PC-3 (cell line): ENCODE results near the gene SFTPB.

Experiments used
- CTCF ChIP-seq: fragments of 300-600 bp; sonication (generic); conservative IDR thresholded peaks from 2 replicates; pipeline ENCODE4 v1.5.1; 2017; ENCODE audit warnings: antibody characterized with exemption, low read depth, mild to moderate bottlenecking, low read length
- EZH2 ChIP-seq: fragments of 300-600 bp; sonication (generic); IDR thresholded peaks from one replicate; pipeline ENCODE4 v1.6.1; 2017; ENCODE audit warnings: antibody characterized with exemption, mild to moderate bottlenecking, low read length; ENCODE audit not compliant: unreplicated experiment
- EZH2phosphoT487 ChIP-seq: fragments of 300-600 bp; sonication (generic); IDR thresholded peaks from 2 replicates; pipeline ENCODE4 v1.6.1; 2018; ENCODE audit warnings: mild to moderate bottlenecking, antibody characterized with exemption, low read length, borderline replicate concordance

- TF ChIP-seq CTCF (no peak), EZH2 (no peak), EZH2phosphoT487 (no peak)
Observed at GRCh38 chr2:85611705-85612587, 56.1 kb downstream of the SFTPB start, which contains the start of gene C2orf68.
